ENCODE results near the gene CABCOCO1.

CABCOCO1 gene

DNA sequence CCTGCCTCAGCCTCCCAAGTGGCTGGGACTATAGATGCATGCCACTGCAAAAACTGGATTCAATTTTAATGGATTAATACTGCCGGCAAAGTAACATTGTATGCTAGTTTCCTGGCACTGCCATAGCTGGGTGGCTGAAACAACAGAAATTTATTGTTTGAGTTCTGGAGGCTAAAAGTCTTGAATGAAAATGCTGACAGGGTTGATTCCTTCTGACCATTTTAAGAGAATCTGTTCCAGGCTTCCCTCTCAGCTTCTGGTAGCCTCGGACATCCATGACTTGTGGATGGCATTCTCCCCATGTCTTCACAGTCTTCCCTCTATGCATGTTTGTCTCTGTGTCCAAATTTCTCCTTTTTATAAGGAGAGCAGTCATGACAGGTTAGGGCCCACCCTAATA lies 151.4 kb downstream of the CABCOCO1 start:
- no peak overlapping the region for H2BK12ac ChIP-seq (ENCODE audit: low read length)
- no peaks in the 10 kb centered on the region for H3K27me3 ChIP-seq (ENCODE audit: control insufficient read depth in 3 of 3, insufficient read depth in 3 of 3, low read depth in 1 of 3, low read length in 3 of 3)
- no peak overlapping the region for H4K8ac ChIP-seq (ENCODE audit: low read depth, low read length)
- no peak overlapping the region for H3K23ac ChIP-seq (ENCODE audit: low read depth, low read length, poor library complexity)
- no peak overlapping the region for H3K4me3 ChIP-seq (ENCODE audit: low read length in 2 of 2)
- H3K36me3 ChIP-seq (replicated peaks in 1 of 2; ENCODE audit: control insufficient read depth in 2 of 2, insufficient read depth in 2 of 2, low read length in 2 of 2) = no peaks in the 10 kb centered on the region
- no peak overlapping the region for H3K18ac ChIP-seq (ENCODE audit: low read length)
- no peak overlapping the region for H2AK5ac ChIP-seq (ENCODE audit: low read depth, low read length)
- WGBS, 2 donors (ENCODE audit: extremely low coverage in 2 of 2, insufficient read length in 2 of 2, insufficient replicate concordance in 1 of 2) = no CpG with 5 or more reads among the region's 2 CpGs
- H3K79me1 ChIP-seq (ENCODE audit: low read depth, low read length) = no peaks in the 10 kb centered on the region
- no peak overlapping the region for H4K91ac ChIP-seq (ENCODE audit: low read depth, low read length, poor library complexity)
- DNase-seq (ENCODE audit: low spot score) = no peak
- no peak overlapping the region for H3K27ac ChIP-seq (replicated peaks; ENCODE audit: low read length)
- no peak overlapping the region for H3K14ac ChIP-seq (ENCODE audit: low read length)
- H3K4ac ChIP-seq (ENCODE audit: low read length) = no peak overlapping the region
- H2BK120ac ChIP-seq (ENCODE audit: low read depth, low read length) = no peak overlapping the region
- no peaks in the 10 kb centered on the region for H3K4me1 ChIP-seq (ENCODE audit: control insufficient read depth in 2 of 2, insufficient read depth in 1 of 2, low read depth in 1 of 2, low read length in 2 of 2)
- H2BK5ac ChIP-seq (ENCODE audit: low read length) = no peak overlapping the region
- H3K4me2 ChIP-seq (ENCODE audit: insufficient read depth, low read length, poor library complexity, severe bottlenecking) = no peak overlapping the region
- H3K9me3 ChIP-seq (replicated peaks in 1 of 2; ENCODE audit: control insufficient read depth in 2 of 2, insufficient read depth in 1 of 2, low read depth in 1 of 2, low read length in 2 of 2) = no peaks in the 10 kb centered on the region
- no peak overlapping the region for H2BK15ac ChIP-seq (ENCODE audit: low read length)
- no peak overlapping the region for H2AFZ ChIP-seq (ENCODE audit: low read length)
- no peak overlapping the region for H3K9ac ChIP-seq (ENCODE audit: low read depth, low read length, poor library complexity)

DNA sequence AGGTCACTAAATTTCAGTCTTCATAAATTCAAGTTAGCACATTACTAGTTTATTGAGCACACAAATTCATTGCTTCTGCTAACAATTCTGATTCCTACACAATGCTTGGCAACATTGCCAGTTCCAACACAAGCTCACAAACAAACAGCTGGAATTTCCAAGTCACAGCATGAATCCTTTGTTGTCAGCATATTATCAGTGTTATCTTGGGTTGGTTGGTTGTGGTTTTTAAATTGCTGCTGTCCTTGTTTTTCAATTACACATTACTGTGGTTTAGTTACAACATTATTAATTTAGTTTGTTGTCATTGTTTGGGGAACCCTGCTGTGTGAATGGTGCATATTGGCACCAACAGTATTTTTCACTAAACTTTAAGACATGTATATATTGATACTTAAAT lies 152.8 kb downstream of the CABCOCO1 start:
- Histone ChIP-seq H2BK12ac (ENCODE audit: low read length) (no peak overlapping the region), H3K23ac (ENCODE audit: low read depth, low read length, poor library complexity) (no peak overlapping the region), H4K91ac (ENCODE audit: low read depth, low read length, poor library complexity) (no peak overlapping the region), H3K4ac (ENCODE audit: low read length) (no peak overlapping the region), H3K18ac (ENCODE audit: low read length) (no peak overlapping the region), H3K27me3 (ENCODE audit: control insufficient read depth in 3 of 3, insufficient read depth in 3 of 3, low read depth in 1 of 3, low read length in 3 of 3) (no peaks in the 10 kb centered on the region), H3K9ac (ENCODE audit: low read depth, low read length, poor library complexity) (no peak overlapping the region), H2BK5ac (ENCODE audit: low read length) (no peak overlapping the region), H4K8ac (ENCODE audit: low read depth, low read length) (no peak overlapping the region), H3K9me3 (replicated peaks in 1 of 2; ENCODE audit: control insufficient read depth in 2 of 2, insufficient read depth in 1 of 2, low read depth in 1 of 2, low read length in 2 of 2) (no peaks in the 10 kb centered on the region), H3K4me2 (ENCODE audit: insufficient read depth, low read length, poor library complexity, severe bottlenecking) (no peak overlapping the region), H3K27ac (replicated peaks; ENCODE audit: low read length) (no peak overlapping the region), H3K79me1 (ENCODE audit: low read depth, low read length) (no peaks in the 10 kb centered on the region), H3K14ac (ENCODE audit: low read length) (no peak overlapping the region), H2BK120ac (ENCODE audit: low read depth, low read length) (no peak overlapping the region), H3K4me1 (ENCODE audit: control insufficient read depth in 2 of 2, insufficient read depth in 1 of 2, low read depth in 1 of 2, low read length in 2 of 2) (no peaks in the 10 kb centered on the region), H3K36me3 (replicated peaks in 1 of 2; ENCODE audit: control insufficient read depth in 2 of 2, insufficient read depth in 2 of 2, low read length in 2 of 2) (no peaks in the 10 kb centered on the region), H3K4me3 (ENCODE audit: low read length in 2 of 2) (no peak overlapping the region), H2AK5ac (ENCODE audit: low read depth, low read length) (no peak overlapping the region), H2AFZ (ENCODE audit: low read length) (no peak overlapping the region), H2BK15ac (ENCODE audit: low read length) (no peak overlapping the region)
- DNase-seq (ENCODE audit: low spot score) = no peak
